Activated gamma-delta T cell treated with anti-CD3 and anti-CD28 coated beads, Interleukin-2, amount 50 U/mL, for 16 hours (primary cell): Measurements from ENCODE around the gene PIPOX.
"Not testable (repeated sequence)": the region's sequence is repeated elsewhere in the genome, so short reads cannot be mapped to it uniquely, and the experiment has no call there.

ENCODE experiments used
- DNase-seq: peaks from one replicate; pipeline ENCODE4 v3.0.0-alpha.2; 2020; ENCODE audit warnings: low read depth

The PIPOX gene

DNA sequence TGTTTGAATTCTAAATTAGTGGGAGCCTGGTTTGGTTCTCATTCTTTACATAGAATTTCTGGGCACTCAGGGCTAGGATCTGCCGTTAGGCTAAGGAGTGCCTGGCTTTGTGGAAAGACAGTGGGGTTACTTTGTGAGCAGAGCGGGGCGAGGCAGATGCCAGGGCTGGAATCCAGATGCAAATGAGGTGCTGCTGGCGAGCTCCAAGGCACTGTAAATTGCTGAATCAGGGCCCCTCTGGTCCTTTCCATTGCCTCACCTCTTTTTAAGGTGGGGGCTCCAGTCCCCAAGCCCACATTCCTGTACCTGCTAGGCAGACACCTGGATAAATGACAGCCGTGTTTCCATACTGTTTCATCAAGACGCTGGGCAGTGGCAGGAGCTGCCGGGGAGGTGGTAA is 33.8 kb downstream of the PIPOX start:
- no peak for DNase-seq

GRCh38 chr17:29077320-29077719 is 34.4 kb downstream of the PIPOX start:
- no peak for DNase-seq

- DNase-seq: no peak
Measured at GRCh38 chr17:29078183-29079045, 35.5 kb downstream of the PIPOX start.

GRCh38 chr17:29079433-29079832 is 36.5 kb downstream of the PIPOX start:
- DNase-seq: no peak

GRCh38 chr17:29079887-29080286 is 36.9 kb downstream of the PIPOX start:
- no peak for DNase-seq

GRCh38 chr17:29080323-29080722 is 37.4 kb downstream of the PIPOX start:
- no peak for DNase-seq

DNA sequence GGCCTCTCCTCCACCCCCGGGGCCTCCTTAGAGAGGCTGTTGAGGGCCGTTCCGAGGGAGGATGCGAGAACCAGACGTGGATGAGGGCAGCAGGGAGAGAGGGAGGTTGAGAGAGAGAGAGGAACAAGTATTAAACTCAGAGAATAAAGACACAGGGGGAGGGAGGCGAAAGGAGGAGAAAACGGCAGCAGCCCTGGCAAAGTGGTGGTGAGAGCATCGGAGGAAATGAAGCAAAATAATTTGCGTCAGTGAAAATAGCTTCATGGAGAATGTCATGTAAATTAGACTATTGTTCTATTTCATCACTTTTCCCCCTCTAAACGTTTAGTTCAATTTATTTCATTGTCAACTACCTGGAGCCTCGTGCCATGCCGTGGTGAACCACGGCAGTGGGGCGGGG is 38.0 kb downstream of the PIPOX start:
- no peak for DNase-seq

DNA sequence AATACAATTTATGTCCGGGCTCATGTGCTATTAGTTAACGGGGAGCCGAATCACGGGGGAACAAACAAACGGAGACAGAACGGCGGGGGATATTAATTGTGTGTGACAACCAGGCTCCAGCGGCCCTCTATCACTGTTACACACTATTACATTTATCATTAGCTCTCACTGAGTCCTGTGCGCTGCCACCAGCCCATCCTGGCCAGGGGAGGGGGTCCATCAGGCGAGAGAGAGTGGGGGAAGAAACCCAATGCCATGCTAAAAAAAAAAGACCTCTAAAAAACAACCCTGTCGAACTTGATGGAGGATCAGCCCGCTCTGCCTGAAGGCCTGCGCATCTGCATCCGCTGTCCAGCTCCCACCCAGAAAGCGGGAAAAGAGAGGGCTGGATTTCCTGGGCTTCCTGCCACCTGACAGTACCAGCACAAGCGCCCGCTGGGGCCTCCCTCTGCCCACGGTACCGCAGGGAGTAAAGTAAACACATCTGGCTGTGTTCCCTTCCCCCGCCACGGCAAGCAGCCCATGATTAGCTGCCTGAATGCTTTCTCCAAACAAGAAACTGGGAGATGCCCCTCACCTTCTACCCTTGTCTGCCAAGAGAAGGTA is 41.7 kb downstream of the PIPOX start:
- DNase-seq: no peak

DNA sequence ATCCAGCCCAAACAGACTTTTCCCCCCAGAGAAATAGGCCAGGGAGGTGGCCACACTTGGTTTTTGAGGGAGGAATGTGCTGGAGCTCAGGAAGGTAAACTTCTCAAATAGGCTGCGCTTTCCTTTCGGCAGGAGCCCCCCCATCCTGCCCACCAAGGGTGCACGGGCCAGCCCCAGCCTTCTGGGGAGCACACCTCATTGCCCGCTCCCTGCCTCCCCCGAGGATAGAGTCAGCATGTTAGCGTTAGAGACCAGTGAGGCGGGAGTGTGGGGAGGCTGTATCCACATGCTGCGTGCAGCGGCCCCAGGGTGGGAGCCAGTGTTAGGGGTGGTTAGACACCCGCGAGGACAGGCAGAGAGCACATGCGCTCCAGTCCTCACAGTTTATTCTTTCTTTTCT is 42.3 kb downstream of the PIPOX start:
- no peak for DNase-seq

GRCh38 chr17:29086628-29087332 is 43.8 kb downstream of the PIPOX start:
- DNase-seq: no peak

GRCh38 chr17:29088782-29089181 is 45.8 kb downstream of the PIPOX start:
- DNase-seq: not testable (repeated sequence)

GRCh38 chr17:29089601-29090044 is 46.7 kb downstream of the PIPOX start:
- DNase-seq: no peak

DNA sequence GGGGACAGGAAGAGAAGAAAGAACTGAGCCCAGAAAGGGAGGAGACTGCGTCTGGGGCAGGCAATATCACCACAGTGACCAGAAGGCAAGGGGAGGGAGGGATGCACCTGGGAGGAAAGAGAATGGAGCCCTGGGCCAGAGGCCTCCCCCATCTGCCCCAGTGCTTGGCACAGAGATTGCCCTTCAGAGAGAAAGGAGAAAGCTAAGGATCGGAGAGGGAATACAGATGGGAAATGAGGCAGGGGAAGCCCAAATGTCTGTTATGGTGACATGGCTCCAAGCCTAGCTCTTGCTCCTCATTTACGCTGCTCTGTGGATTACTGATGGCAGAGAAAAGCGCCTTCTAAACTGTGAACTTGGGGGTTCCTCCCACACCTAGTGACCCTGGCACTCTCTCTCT is 47.2 kb downstream of the PIPOX start:
- no peak for DNase-seq

DNA sequence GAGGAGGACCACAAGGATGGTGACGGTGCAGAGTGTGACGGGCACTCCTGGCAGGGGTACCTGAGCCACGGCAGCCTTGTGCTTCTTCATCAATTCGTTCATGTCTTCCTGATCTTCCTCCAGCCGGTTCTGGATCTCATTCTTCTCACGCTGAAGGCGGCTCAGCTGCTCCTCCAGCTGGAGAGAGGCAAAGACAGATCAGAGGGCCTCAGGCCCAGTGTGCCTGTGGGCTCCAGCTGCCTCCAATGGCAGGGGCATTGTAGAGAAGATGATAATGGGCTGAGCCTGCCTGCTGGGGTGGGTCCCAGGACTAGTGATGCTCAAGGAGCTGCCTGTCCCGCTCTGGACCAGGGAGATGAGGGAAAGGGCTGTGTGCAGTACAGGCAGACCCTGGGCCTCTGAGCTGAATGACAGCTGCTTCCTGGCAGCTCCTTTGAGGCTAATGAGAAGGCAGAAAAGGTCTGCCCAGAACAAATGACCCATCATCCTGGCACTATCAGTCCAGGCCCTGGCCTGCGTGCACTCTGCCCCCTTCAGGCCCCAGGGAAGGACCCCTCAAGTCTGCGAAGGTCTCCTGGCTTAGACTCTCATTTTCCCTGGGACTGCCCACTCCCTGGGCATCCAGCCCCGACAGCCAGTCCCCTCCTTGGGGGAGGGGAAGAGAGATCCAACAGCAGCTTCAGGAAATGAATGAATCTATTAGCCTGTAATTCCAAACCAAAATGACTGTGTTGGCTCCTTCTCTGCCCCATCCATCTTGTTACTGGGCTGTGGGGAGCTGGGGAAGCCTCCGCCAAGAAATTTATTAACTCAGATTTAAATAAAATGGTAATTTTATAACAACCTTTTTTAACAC is 48.0 kb downstream of the PIPOX start:
- DNase-seq: no peak

- no peak for DNase-seq
Measured at GRCh38 chr17:29091606-29092289, 48.8 kb downstream of the PIPOX start.

GRCh38 chr17:29093090-29093871 is 50.3 kb downstream of the PIPOX start:
- DNase-seq: no peak

GRCh38 chr17:29094101-29094708 is 51.3 kb downstream of the PIPOX start:
- DNase-seq: no peak

GRCh38 chr17:29095439-29095838 is 52.5 kb downstream of the PIPOX start:
- no peak for DNase-seq

- DNase-seq: no peak
Measured at GRCh38 chr17:29096094-29096493, 53.2 kb downstream of the PIPOX start.

- DNase-seq: no peak
Measured at GRCh38 chr17:29099527-29099926, 56.6 kb downstream of the PIPOX start.
